NCI-H2107 (cell line): Measurements from ENCODE around the gene MPPED2.

Experiments used
- DNase-seq: peaks from one replicate; lab custom pipeline; 2025; lab: John Stamatoyannopoulos, UW

MPPED2 gene

DNA sequence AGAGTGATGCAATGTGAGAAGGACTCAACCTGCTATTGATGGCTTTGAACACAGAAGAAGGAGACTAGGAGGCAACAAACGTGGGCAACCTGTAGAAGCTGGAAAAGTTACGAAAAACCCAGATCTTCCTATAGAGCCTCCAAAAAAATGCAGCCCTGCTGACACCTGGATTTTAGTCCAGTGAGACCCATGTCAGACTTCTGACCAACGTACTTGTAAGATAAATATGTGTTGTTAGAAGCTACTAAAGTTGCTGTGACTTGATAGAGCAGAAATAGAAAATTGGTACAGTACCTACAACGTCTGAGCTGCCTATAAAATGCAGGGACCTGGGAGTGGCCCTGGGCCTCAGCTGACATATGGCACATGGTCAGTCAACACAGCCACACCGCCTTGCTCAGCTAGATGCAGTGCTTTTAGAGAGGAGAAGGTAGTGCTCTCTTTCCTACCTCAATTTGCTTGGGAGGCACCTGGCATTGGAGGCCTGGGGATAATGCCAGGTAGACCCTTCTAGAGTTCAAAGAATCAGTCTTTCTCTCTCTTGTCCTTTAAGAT, 165.8 kb downstream of the MPPED2 start:
- no peak for DNase-seq

DNA sequence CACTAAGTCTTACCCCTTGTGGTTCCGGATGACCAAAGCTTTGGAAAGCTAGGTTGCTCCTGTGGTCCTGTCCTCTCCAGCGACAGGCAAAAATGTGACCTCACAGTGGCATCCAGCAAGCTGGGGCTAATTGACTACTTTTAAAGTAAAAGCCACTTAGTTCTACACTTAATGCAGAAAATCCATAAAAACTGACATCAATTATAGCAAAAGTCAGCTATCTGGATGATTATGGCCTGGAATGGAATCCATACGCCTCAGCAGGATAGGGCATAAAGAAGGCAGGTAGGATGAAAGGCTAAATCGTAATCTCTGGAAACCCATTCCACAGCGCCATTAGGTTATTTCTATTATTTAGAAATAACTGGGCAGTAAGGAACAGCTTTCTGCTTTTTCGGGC, 171.3 kb downstream of the MPPED2 start:
- DNase-seq, result no peak

DNA sequence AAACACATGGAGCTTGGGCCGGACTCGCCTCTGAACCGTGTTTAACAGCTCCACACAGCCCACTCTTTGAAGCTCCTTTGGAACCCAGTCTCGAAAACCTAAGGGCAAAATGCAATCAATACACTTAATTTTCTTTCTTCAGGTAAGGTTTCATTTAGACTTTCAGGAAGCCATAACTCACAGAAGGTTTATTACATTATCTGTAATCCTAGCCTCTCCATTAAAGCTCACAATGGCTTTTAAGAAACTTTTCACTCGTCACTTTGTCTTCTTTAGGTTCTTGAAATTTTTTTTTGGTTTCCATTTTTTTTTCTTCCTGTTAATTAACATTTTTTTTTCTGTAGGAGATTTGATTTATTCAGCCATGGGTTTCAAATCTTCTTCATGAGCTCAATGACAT, 171.9 kb downstream of the MPPED2 start:
- no peak for DNase-seq

DNA sequence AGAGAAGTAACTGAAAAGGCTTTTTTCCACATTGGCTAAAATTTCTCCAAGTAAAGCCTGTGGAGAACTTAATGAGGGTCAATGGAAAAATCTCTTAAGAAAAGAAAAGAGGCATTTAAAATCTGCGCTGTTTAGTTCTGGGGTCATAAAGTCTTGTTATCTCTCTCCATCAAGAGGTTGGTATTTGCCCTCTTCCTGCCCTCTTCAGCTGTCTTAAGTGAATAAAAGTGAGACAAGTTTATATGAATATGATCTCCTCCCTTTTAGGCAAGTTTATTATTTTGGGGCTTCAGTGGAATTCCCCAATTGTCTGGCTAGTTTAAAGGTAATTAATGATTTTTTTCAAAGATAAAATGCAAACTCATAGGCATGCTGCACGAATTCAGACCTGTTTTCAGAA, 173.6 kb downstream of the MPPED2 start:
- DNase-seq, result no peak

DNA sequence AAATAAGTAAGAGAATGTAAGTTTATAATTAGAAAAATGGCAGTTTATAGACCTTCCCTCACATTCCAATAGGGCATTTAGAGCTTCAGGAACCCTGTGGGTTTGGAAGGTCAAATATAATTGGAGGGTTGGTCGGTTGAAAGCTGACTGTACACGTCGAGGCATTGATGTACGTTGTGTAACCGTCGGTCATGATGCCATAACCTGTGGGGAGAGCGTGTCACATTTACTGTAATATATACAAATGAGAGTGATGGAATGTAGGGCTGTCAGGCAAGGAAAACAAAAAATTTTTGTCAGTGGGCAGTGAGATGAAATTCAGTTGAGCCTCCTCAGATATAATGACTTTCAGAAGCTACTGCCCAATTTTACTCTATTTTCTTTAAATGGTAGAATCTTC, 174.8 kb downstream of the MPPED2 start:
- DNase-seq, result no peak

DNA sequence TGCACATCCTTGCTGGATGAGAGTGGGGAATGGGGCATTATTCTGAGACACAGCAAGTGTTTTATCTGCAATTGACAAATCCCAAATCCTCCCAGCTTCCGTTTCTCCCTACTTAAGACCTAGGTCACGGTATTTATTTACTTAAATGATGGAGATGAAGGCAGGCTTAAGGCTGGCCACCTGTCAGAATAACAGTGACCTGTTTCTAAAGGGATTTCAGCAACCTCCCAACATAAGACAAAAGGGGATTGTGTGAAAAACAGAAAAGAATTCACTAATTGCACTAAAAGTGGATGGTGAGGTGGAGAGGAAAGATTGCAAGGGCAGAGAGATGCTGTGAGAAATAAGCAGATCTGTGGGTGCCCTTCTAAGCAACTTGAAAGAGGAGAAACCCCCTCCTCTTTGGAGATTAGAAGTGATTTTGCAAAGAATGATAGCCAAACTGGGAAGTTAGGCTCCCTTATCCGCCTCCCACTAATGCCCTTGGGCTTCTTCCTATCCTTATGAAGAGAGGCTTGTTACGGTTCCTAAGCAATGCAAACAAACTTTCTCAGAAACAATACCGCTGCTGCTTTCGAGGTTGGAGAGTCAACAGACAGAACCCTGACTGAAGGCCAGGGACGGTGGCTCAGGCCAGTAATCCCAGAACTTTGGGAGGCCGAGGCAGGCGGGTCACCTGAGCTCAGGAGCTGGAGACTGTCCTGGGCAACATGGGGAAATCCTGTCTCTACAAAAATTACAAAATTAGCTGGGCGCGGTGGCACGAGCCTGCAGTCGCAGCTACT, 179.0 kb downstream of the MPPED2 start:
- DNase-seq, result no peak

DNA sequence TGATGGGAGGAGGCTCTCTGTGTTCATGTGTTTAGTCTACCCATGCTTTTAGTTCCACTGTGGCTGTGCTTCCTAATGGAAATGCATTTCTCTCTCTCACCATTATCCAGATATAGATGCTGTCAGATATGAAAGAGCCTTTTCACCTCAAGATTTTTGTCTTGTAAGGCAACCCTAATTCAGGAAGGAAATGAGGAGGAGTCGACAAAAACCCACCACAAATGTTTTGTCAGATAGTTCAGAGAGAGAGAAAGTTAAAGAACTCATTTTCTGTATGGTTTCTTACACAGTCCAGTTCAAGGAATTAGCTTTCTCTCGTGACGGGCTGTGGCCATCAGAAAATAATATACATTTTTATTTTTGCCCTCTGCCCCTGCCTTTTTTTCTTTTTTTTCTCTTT, 180.8 kb downstream of the MPPED2 start:
- DNase-seq, result no peak

DNA sequence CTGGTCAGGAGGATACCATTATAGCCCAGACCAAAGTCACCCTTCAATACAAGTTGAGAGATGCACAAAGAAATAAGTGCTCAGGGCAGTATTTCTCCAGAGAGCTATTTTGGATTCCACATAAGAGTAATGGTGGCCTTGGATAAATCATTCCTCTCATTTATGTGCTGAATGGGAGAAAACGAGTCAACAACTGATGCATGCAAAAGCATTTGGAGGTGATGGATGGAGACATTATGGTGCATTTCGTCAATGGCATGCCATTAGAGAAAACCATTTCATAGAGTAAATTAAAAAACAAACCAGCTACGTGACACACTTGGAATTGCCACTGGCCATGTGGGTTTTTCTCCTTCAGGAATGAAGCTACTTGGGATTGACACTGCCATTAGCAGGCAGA, 182.0 kb downstream of the MPPED2 start:
- DNase-seq, result no peak

DNA sequence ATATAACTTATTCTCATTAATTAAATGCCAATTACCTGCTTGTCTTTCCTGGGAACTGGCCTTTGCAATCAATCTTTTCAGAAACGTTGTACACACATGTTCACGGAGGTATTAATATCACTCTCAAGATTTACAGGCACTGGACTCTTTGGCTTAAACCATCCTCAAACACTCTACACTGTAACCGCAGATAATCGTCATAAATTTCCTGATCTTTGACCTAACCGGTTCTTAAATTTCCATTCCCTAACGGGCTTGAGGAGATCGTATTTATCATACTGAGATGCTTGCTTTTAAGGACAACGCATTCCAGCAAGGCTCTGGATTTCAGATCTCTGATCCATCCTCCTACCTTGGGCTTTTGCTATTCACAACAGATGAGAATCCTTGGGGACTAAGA, 190.4 kb downstream of the MPPED2 start:
- DNase-seq, result no peak

DNA sequence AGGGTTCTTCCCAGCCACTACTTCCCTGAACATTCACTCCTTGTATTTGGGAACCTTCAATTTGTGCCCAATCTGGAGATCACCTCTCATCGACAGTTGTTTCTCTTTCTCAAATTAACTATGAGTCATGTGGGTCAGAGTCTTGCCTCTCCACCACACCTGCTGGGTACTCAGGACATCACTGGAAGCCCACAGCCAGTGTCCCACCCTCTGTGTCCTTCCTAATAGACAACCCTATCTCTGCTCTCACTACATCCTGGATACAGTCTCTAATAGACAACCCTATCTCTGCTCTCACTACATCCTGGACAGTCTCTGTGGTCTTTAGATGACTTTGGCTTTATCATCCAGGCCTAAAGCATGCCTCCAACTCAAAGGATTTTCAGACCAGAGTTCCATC, 193.1 kb downstream of the MPPED2 start:
- no peak for DNase-seq

DNA sequence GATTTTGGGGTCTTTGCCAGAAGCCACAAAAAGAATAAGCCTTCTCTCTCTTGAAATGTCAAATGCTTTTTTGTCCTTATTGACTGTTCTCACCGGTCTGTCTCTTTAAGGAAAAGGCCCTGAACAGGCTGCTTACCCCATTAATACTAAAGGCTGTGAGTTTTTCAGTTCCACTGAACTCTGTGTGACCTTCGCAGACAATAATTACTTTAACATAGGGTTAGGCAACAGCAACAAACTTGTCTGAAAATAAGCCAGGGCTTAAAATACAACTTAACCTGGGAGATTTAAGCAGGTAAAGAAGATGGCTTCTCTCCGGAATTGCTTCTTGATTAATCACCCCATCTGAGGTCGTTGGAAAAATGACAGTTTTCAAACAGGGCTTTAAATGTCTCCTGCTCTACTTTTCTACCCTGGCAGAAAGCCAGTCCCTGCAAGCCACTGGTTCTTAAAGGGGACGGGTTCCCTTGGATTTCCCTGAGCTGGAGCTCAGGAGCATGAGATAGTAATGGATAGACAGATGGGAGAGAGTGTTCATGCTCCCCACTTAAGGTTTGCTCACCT, 193.8 kb downstream of the MPPED2 start:
- DNase-seq, result no peak

DNA sequence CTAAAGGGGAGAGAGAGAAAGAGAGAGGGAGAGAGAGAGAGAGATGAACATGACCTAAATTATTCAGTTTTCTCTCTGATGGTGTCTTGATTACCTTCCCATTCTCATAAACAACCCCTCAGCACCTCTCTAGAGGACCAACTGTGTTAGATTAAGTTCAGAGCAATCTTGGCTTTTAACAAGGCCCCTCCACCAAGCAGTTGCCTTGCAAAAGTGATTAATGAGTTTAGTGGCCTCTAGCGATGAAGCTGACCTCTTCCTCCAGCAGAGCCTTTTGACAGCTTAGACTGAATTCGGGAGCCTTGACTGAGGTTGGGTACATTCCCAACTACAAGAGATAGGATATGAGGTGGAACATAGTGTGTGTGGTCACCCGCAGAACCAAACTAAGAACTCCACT, 197.2 kb downstream of the MPPED2 start:
- no peak for DNase-seq

DNA sequence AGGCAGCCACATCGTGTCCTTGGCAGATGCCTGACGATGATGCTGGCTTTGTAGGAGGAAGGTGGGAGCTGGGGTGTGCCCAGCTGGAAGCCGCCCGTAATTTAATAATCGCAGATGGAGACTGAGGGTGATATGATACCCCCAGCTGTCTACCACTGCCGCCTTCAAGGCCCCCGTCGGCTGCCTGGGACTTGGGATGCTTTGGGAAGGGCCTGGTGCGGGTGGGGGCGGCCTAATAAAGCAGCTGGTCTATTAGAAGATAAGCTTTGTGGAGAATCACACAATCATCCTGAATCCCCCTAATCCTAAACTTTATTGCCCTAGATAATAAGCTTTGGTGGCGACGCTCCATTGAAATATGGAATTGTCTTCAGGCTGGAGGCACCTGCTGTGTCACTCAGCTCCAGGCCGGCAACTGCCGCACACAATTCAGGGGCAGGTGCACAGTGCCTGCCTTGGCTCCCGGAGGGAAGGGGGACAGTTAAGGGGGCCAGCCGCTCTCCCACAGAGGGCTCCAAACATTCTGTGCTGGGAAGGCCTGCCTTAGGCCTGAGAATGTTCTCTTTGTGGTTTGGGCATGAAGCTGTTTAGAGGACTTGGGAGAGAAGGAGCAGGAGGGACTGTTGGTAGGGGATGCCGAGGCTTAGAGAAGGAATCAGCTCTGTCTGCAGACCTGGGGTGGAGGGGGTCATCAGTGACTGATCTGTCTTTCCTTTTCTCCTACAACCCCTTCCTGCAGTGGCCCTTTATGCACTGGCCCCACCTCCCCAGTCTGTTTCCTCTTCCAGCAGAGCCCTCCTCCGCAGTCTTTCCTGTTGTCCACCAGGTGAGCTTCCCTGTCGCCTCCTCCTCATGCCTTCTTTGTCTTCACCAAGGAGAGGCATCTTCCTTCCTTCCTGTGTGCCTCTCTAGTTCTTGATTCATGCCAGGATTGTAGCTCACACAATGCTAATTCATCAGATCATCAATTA, 198.0 kb downstream of the MPPED2 start:
- no peak for DNase-seq

DNA sequence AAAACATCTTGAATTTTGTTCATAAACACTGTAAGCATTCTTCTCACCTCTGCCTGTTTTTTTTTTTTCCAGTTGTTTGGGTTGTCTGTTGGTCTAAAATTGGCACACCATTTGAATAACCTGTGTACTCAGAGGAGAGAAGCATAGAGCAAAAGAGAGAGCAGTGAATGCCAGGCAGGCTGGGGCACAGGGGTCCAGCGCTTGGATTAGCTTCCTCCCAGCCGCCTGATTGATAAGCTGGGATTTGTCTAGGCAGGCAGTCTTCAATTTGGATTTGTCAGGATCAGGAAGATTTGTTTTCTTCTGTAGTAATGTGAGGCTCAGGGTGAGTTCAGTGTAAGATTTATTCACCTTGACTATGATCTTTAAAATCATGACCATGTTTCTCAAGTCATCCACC, 204.3 kb downstream of the MPPED2 start:
- no peak for DNase-seq

DNA sequence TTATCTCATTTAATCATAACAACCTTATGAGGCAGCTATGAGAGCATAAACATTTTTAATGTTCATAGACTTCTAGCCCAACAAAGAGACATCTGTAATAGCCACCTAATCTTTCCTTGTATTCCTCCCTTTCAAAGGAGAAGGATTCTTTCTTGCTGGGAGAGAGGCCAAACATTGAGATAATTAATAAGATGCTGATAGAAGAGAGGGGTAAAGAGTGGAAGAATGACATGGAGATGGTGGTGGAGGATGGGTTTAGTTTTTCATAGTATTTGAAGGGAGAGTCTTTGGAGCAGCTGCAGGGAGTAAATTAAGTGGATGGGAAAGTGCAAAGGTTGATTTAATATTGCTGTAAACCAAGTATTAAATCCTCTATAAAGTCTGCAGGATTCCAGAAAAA, 205.3 kb downstream of the MPPED2 start:
- DNase-seq, result no peak

DNA sequence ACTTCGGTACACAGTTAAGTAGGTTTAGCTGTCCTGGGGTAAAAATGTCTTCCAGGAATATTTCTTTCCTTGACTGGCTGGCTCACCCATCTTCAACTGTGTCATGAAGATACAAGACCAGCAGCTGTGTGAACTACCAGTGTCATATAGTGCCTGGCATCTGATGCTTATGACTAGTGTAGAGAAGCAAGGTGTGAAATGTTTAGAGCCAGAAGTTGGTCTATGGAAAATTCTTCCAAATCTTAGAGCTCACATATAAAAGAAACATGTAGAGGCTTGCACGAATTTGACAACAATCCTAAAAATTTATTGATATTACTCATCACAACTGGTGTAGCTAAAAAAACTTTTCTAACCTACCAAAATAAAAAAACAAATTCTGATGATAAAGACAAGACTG, 208.8 kb downstream of the MPPED2 start:
- no peak for DNase-seq

DNA sequence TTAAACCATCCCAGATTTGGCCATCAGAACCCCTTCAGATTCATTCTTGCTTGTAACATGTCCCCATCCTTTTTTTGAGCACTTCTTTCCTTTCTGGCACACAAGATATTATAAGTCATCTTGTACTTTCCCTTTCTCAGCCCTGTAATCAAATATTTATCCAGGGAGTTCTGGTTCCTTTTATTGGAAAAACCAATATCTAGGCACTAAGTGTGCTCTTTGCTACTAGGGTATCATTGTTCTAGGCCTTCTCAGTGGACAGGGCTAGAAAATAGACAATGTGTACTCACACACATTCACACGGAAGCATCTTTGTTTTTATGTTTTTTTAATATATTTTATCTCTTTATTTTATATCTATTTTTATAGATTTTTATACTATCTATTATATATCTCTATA, 216.0 kb downstream of the MPPED2 start:
- DNase-seq, result no peak

DNA sequence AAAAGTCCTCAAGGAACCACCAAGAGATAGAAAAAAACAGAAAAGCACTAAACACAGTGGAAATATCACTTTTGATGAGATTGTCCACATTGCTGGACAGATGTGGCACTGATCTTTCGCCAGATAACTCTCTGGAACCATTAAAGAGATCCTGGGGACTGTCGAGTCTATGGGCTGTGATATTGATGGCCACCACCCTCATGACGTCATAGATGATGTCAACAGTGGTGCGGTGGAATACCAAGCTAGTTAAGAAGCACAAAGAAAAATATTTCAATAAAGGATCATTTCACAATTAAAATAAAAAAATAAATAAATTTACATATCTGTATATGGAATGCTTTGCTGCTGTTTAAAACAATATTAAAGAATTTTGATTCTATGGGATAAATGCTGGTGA, 217.8 kb downstream of the MPPED2 start:
- no peak for DNase-seq

DNA sequence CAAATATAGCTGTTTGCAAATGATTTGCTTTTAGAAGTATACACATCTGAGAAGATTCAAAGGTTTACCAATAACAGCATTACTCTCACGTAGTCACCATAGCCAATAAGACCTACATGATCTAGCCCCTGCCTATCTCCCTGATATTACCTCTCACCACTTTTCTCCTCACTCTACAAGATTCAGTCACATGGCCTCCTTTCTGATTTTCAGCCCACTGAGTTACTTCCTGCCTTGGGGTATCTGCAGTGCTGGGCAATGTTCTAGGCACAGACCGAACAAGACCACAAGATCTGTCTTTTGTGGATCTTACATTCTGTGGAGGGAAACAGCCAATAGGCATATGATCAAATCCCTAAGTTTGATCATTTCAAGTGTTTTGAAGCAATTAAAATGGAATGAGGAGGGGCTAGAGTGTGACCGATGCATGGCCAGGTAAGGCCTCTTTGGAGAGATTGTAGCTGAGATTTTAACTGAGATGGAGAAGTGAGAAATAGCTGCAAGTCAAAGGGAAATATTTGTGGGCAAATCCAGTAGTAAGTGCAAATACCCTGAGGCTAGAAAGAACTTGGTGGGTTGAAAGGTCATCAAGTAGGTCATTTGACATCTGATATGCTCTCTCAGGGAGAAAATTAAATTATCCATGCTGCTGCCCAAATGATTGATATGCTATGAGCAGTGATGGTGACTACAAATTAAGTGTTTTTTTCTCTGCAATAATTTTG, 220.2 kb downstream of the MPPED2 start:
- no peak for DNase-seq

DNA sequence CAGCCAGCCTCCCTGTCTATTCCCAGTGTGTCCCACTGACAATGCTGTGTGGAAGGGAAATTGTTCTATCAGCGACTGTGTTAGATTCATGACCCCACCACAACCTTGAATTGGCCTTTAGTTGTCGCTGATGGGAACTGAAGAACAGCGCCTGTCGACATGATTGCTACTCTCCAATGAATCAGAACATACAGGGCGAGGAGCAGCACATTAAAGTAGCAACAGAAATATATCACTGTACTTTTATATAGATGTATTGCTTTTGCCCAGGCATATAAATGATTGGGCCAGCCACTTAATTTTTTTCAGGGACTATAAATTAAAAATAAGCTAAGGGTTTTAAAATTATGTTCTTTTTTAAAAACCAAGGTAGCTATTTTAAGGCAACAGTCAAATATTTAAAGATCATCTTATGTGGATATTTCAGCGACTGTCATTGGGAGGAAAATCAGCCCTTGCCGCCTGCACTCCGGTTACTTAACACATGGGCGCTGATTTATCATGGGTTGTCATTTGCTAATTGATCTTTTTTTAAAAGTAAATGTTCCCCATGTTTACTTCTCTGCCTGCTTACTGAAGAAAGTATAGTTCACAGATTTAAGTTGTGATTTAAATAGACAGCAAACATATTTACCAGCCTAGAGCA, 221.2 kb downstream of the MPPED2 start:
- DNase-seq, result no peak

DNA sequence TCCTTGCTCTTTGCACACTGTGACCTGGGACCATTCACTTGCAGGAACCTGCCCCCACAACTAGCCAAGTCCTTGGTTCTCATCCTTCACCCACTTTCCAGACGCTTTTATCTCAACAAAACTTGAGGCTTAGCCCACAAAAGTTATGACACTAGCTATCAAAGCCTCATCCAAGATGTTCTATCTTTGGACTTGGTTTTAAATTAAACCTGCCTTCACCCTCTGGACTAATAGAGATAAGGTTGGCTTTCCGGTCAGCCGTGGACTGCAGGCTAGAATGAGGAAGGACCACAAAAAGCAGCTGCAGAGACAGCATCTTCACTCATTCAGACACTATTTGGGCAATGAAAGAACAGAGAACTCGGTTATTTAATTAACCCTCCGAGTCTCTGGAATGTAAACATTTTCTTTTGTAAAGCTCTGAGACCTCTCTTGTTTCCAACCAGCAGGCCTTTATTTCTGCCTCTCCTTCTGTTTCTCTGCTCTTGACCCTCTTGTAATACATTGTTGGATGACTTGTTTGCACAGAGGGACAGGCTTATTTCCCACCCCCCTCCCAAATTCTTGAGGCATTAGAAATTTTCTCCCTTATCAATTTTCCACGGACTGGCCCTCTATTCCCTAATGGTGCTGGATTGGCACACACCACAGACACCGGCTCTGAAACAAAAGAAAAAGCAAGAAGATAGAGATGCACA, 221.9 kb downstream of the MPPED2 start:
- DNase-seq, result no peak
